Lung (tissue), 12 donors: Measurements from ENCODE around the gene MSMB. TPM values are rescaled to one million over a fixed set of nuclear protein-coding genes. Genes with fewer than 3 reads are reported as not detected.

ENCODE experiments used
- ATAC-seq: fragments of 200-7000 bp; cut with Tn5 transposase; one replicate; pipeline ENCODE4 v1.9.1; 2020; ENCODE audit warnings: moderate number of reproducible peaks; ENCODE audit not compliant: insufficient read depth, low FRiP score
- DNase-seq, 3 donors: peaks; one replicate each; pipeline ENCODE4 v3.0.0-alpha.2; 2013 to 2017
- H3K27ac ChIP-seq, 2 donors: one replicate each; pipeline ENCODE4 v1.5.1; 2013; ENCODE audit warnings: mild to moderate bottlenecking in 2 of 2, moderate library complexity in 2 of 2, control low read depth in 1 of 2, inconsistent platforms in 1 of 2, low read depth in 1 of 2, low read length in 1 of 2
- H3K27me3 ChIP-seq, 3 donors: one replicate each; pipeline ENCODE4 v1.5.1; 2013; ENCODE audit warnings: low read length in 2 of 3; ENCODE audit not compliant: control insufficient read depth in 3 of 3, insufficient read depth in 3 of 3
- H3K36me3 ChIP-seq, 4 donors: one replicate each; pipeline ENCODE4 v1.5.1; 2013; ENCODE audit warnings: low read length in 4 of 4, mild to moderate bottlenecking in 1 of 4, moderate library complexity in 1 of 4; ENCODE audit not compliant: control insufficient read depth in 4 of 4, insufficient read depth in 4 of 4
- H3K4me1 ChIP-seq, 5 donors: one replicate each; pipeline ENCODE4 v1.5.1; 2013; ENCODE audit warnings: low read length in 5 of 5, mild to moderate bottlenecking in 2 of 5, moderate library complexity in 1 of 5; ENCODE audit not compliant: control insufficient read depth in 5 of 5, insufficient read depth in 5 of 5
- H3K4me3 ChIP-seq: one replicate; pipeline ENCODE4 v1.5.1; 2013; ENCODE audit warnings: mild to moderate bottlenecking, control low read depth, moderate library complexity
- H3K9ac ChIP-seq, 2 donors: one replicate each; pipeline ENCODE4 v1.5.1; 2013; ENCODE audit warnings: low read length in 2 of 2, control low read depth in 1 of 2; ENCODE audit not compliant: insufficient read depth in 1 of 2
- H3K9me3 ChIP-seq, 4 donors: one replicate each; pipeline ENCODE4 v1.5.1; 2013; ENCODE audit warnings: low read length in 3 of 4, mild to moderate bottlenecking in 1 of 4, moderate library complexity in 1 of 4; ENCODE audit not compliant: control insufficient read depth in 4 of 4, insufficient read depth in 3 of 4
- CTCF ChIP-seq: IDR thresholded peaks from 2 replicates; pipeline ENCODE4 v1.5.1; 2012; ENCODE audit warnings: mild to moderate bottlenecking; ENCODE audit errors: control extremely low read depth, extremely low read depth
- WGBS, 2 donors: extraction: QIAGEN DNeasy Blood & Tissue Kit; methylation state at CpG; one replicate each; pipeline ENCODE4 v1.1.7; 2013; 5-methylcytosine and 5-hydroxymethylcytosine counted together
- polyA plus RNA-seq, 2 donors: library from polyadenylated mRNA; stranded (reverse); fragments of 200-250 nt; gene quantifications; one replicate each; pipeline ENCODE4 v1.2.1, GENCODE V29; 2013
- total RNA-seq, 2 donors: library from RNA; depleted of rRNA in 1 of 2; stranded (reverse); fragments of >200 nt in 1 of 2; gene quantifications; one replicate each; pipeline ENCODE4 v1.2.1, GENCODE V29; 2014 to 2021
- donor health status: control.
- donor health status: control.
- donor health status: Bipolar disorder and iron deficiency.
- donor health status: healthy.
- donor health status: DM: yes; HTN: yes; CAD: no.

The MSMB gene
- total and polyA plus RNA-seq, 4 donors: 0.64 to 62.7 (median 18.5) TPM; not detected in 1

- DNase-seq (no peak), ATAC-seq (no peak)
- Histone ChIP-seq H3K4me3 (no peak overlapping the region), H3K4me1 (peaks cover 2 to 40% (median 13%) of the 10 kb centered on the region in 5 donors), H3K9ac (no peak overlapping the region), H3K36me3 (no peaks in the 10 kb centered on the region), H3K27me3 (no peaks in the 10 kb centered on the region), H3K27ac (no peak overlapping the region), H3K9me3 (no peaks in the 10 kb centered on the region)
- no peak for TF ChIP-seq CTCF
Observed at GRCh38 chr10:46026106-46026505, 20.0 kb downstream of the MSMB start.

GRCh38 chr10:46025406-46025805 lies 20.7 kb downstream of the MSMB start:
- Histone ChIP-seq H3K27me3 (no peaks in the 10 kb centered on the region), H3K36me3 (no peaks in the 10 kb centered on the region), H3K4me1 (peaks cover 2 to 37% (median 13%) of the 10 kb centered on the region in 5 donors), H3K9ac (no peak overlapping the region), H3K27ac (no peak overlapping the region), H3K4me3 (no peak overlapping the region), H3K9me3 (no peaks in the 10 kb centered on the region)
- DNase-seq: no peak
- 72 to 90% methylated on average over 2 of the region's 2 CpGs for WGBS, 2 donors
- TF ChIP-seq CTCF: no peak
- ATAC-seq: no peak

GRCh38 chr10:46024948-46025347 lies 21.1 kb downstream of the MSMB start:
- Histone ChIP-seq H3K27ac (no peak overlapping the region), H3K9me3 (no peaks in the 10 kb centered on the region), H3K4me3 (no peak overlapping the region), H3K27me3 (no peaks in the 10 kb centered on the region), H3K9ac (no peak overlapping the region), H3K36me3 (no peaks in the 10 kb centered on the region), H3K4me1 (peaks cover 5 to 37% (median 14%) of the 10 kb centered on the region in 5 donors)
- no peak for TF ChIP-seq CTCF
- ATAC-seq (no peak), DNase-seq (no peak)
